GM12892 (cell line): ENCODE data around the gene CD28.

Experiments used
- POLR2A ChIP-seq: IDR thresholded peaks from 2 replicates; pipeline ENCODE4 v1.6.1; 2011; ENCODE audit warnings: low read depth, low read length, control low read depth
- POLR2AphosphoS5 ChIP-seq: IDR thresholded peaks from 2 replicates; pipeline ENCODE4 v1.6.1; 2011; ENCODE audit warnings: low read depth, low read length, control low read depth

DNA sequence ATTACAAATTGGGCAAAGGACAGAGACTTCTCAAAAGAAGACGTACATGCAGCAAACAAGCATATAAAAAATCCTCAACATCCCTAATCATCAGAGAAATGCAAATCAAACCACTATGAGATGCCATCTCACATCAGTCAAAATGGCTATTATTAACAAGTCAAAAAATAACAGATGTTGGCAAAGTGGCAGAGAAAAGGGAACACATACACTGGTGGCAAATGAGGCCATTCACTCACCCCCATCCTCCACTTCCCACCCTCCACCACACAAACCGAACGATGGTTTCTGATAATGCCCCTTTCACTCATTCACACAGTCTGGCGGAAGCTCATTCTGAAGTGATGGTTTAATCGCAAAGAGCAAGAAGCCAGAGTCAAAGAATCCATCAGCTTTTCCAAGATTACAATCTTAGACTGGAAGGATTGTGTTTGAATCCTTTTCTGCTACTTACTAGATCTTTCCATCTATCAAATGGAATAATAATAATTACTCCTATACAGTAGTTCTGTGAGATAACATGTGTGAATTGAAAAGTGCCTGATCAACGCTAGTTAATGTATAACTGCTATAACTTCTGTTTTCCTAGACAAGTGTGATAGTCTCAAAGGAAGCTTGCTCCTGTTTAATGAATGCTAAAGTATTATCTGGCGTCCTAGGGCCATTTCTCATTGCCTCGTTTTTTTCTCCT lies 16.9 kb upstream of the CD28 start:
- TF ChIP-seq POLR2AphosphoS5 (no peak), POLR2A (no peak)
